Bronchial epithelial cell (primary cell): ENCODE results near the gene CACNA1F. TPM values are rescaled to one million over a fixed set of nuclear protein-coding genes. Genes with fewer than 3 reads are reported as not detected.

Source experiments
- DNase-seq: peaks from one replicate; pipeline ENCODE4 v3.0.0-alpha.2; 2010; ENCODE audit warnings: low read depth
- FAIRE-seq: peaks from 2 replicates; lab custom pipeline; 2011; peaks lifted over from hg19 to GRCh38; lab: Jason Lieb, UNC
- H3K27me3 ChIP-seq: 2 replicates; pipeline ENCODE4 v1.5.1; 2011; ENCODE audit warnings: low read length; ENCODE audit not compliant: control insufficient read depth, insufficient read depth
- H3K36me3 ChIP-seq: 2 replicates; pipeline ENCODE4 v1.5.1; 2011; ENCODE audit warnings: low read length; ENCODE audit not compliant: control insufficient read depth, insufficient read depth
- H3K4me3 ChIP-seq: 2 replicates; pipeline ENCODE4 v1.5.1; 2011; ENCODE audit warnings: mild to moderate bottlenecking, low read depth, low read length, control low read depth
- CTCF ChIP-seq: IDR thresholded peaks from 2 replicates; pipeline ENCODE4 v1.5.1; 2011; ENCODE audit warnings: mild to moderate bottlenecking, moderate library complexity, low read length, control low read depth, inconsistent platforms; ENCODE audit not compliant: insufficient read depth, severe bottlenecking
- total RNA-seq: library from RNA; depleted of rRNA; stranded (reverse); fragments of >200 nt; gene quantifications from 2 replicates; pipeline ENCODE4 v1.2.1, GENCODE V29; 2014

CACNA1F gene
- total RNA-seq, 1 donor from 2014 or later = under 0.01 TPM

DNA sequence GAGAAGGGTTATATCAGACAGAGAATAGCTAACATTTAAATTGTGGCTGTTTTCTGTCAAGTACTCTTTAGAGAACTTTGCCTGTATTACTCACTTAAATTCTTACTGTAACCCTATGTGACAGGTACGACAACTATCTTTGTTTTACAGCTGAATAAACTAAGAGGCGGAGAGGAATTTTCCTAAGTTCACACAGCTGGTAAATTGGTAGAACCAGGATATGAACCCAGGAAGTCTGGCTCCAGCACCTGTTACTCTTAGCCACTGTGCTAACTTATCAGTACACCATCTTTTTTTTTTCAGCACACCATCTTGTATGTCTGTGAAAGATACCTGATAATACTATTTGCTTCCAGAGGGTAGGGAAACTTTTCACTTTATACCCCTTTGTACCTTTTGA lies 31.1 kb downstream of the CACNA1F start:
- TF ChIP-seq CTCF = no peak
- Histone ChIP-seq H3K36me3 (no peaks in the 10 kb centered on the region), H3K4me3 (no peak overlapping the region), H3K27me3 (no peaks in the 10 kb centered on the region)
- DNase-seq (no peak), FAIRE-seq (no peak)

- Histone ChIP-seq H3K4me3 (peak within 1 kb of the TSS; percentile 14), H3K36me3 (no peaks in the 10 kb centered on the region), H3K27me3 (no peaks in the 10 kb centered on the region)
- TF ChIP-seq CTCF = no peak
- DNase-seq (peak; percentile 59), FAIRE-seq (no peak)
Measured at GRCh38 chrX:49199906-49200771, 33.0 kb downstream of the CACNA1F start, which contains the start of gene SYP. SYP (minus strand) TSS chrX:49200193; CDS start chrX:49200186, 7 bp downstream.

DNA sequence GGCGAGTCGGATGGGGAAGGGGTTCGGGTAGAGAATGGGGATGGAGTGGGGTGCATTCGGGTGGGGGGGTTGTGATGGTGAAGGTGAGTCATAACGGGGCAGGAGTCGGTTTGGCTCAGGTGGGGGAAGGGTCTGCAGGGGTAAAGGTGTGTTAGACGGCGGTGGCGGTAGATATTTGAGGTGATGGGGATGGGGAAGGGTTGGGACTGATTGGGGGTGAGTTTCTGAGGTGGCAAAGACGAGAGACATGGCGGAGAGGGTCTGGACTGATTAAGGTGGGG lies 33.9 kb downstream of the CACNA1F start:
- Histone ChIP-seq H3K36me3 (no peaks in the 10 kb centered on the region), H3K27me3 (no peaks in the 10 kb centered on the region), H3K4me3 (no peak overlapping the region)
- FAIRE-seq (no peak), DNase-seq (no peak)
- TF ChIP-seq CTCF = no peak

GRCh38 chrX:49198540-49199314 lies 34.4 kb downstream of the CACNA1F start:
- TF ChIP-seq CTCF = no peak
- H3K27me3 ChIP-seq = no peaks in the 10 kb centered on the region
- DNase-seq = peak; percentile 9
- H3K4me3 ChIP-seq = no peak overlapping the region
- no peak for FAIRE-seq
- H3K36me3 ChIP-seq = no peaks in the 10 kb centered on the region

DNA sequence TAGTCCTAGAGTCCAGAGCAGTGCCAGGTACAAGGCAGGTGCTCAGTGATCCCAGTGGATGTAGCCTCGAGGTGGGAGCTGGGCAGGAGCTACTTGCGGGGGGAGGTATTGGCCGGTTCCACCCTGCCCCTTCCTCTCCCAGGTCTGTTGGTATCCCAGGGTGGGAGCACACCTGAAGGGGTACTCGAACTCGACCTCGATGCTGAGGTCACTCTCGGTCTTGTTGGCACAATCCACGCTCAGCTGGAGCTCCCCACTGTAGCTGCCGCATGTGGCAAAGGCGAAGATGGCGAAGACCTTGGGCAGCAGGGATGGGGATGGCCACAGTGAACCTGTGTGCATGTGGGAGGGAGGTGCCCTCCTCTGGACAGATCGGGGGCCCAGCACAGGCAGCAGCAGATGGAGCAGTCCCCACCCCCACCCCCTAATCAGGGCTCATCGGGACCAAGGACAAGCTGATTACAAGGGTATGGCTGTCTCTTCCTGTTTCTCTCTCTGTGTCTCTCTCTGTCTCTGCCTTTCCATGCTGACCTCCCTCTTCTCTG lies 35.5 kb downstream of the CACNA1F start:
- no peak for DNase-seq
- H3K27me3 ChIP-seq = no peaks in the 10 kb centered on the region

More for the DNA sequence above, 35.5 kb downstream of the CACNA1F start:
- Histone ChIP-seq H3K36me3 (no peaks in the 10 kb centered on the region), H3K4me3 (no peak overlapping the region)
- no peak for TF ChIP-seq CTCF
- no peak for FAIRE-seq
